Peyer's patch (tissue), 4 donors: ENCODE results near the gene ATP5ME. TPM values are rescaled to one million over a fixed set of nuclear protein-coding genes. Genes with fewer than 3 reads are reported as not detected.

Experiments used
- DNase-seq, 3 donors: peaks; one replicate each; pipeline ENCODE4 v3.0.0-alpha.2; 2017 to 2019
- H3K27ac ChIP-seq, 4 donors: fragments of 200-600 bp; sonication (generic); one replicate each; pipeline ENCODE4 v1.5.1; 2016 to 2019
- H3K27me3 ChIP-seq, 2 donors: fragments of 200-600 bp; sonication (generic); one replicate each; pipeline ENCODE4 v1.5.1; 2019
- H3K36me3 ChIP-seq, 3 donors: fragments of 200-600 bp; sonication (generic); one replicate each; pipeline ENCODE4 v1.5.1; 2016 to 2019
- H3K4me1 ChIP-seq, 4 donors: fragments of 200-600 bp; sonication (generic); one replicate each; pipeline ENCODE4 v1.5.1; 2016 to 2019
- H3K4me3 ChIP-seq, 4 donors: fragments of 200-600 bp; sonication (generic); 1 replicate in 3 of 4; 2 replicates in 1 of 4; pipeline ENCODE4 v1.5.1; 2016 to 2019; ENCODE audit warnings: mild to moderate bottlenecking in 1 of 4
- H3K9me3 ChIP-seq, 4 donors: fragments of 200-600 bp; sonication (generic); one replicate each; pipeline ENCODE4 v1.5.1; 2016 to 2019; ENCODE audit warnings: mild to moderate bottlenecking in 1 of 4
- POLR2A ChIP-seq, 2 donors: fragments of 450-650 bp; IDR thresholded peaks; one replicate each; pipeline ENCODE4 v1.5.1; 2017; ENCODE audit warnings: antibody characterized with exemption in 2 of 2, mild to moderate bottlenecking in 2 of 2, moderate library complexity in 2 of 2
- total RNA-seq, 4 donors: library from RNA; depleted of rRNA; stranded (reverse); fragments of >200 nt; gene quantifications; one replicate each; pipeline ENCODE4 v1.1.0, GENCODE V29; 2016
- TF ChIP-seq, protein P1 (sequence below), 6 experiments: fragments of 450-650 bp in 4 of 6; fragments of 200-600 bp in 2 of 6; sonication (generic) in 1 of 6; IDR thresholded peaks; one replicate each; pipeline ENCODE4 v1.5.1; 2017 to 2019; ENCODE audit warnings: antibody characterized with exemption in 6 of 6, mild to moderate bottlenecking in 3 of 6, moderate library complexity in 1 of 6

ATP5ME gene
- total RNA-seq, 4 donors from 2014 or later, result 102 to 259 (median 184) TPM

DNA sequence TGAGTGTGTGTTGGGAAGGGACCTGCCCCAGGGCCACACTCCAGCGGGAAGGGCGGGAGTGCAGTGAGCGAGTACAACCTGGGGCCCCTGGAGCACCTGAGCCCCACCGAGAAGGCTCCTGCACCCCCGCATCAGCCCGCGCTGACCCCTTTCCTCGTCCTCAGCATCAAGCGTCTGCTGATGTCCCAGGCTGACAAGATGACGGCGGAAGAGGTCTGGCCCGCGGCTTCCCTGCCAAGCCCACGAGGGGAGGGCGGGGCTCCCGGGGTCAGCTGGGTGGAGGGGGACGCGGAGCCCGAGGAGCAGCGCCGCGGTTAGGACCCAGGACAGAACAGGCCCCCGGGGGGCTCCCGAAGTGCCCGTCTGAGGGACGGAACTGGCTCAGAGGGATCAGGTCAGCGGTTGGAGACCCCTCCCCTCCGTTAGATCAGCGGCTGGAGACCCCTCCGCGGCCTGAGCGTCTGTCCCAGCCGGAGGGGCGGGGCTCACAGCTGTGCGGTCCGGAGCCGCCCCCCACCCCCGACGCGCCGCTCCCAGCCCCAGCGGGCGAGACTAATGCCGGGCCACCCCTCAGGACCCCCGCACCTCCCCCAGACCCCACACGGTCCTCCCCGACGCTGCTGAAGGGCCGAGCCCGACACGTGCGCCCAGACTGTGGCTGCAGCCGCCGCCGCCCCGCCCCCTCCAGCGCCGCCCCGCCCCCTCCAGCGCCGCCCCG, 7.0 kb upstream of the ATP5ME start:
- Histone ChIP-seq H3K4me3 (peak overlapping the region; percentile 40 to 68 (median 53)), H3K27ac (peak overlapping the region in 3 of 4 donors; percentile 22 to 71 (median 69)), H3K27me3 (no peaks in the 10 kb centered on the region), H3K4me1 (peaks cover 0 to 51% (median 16%) of the 10 kb centered on the region in 4 donors), H3K36me3 (no peaks in the 10 kb centered on the region), H3K9me3 (no peaks in the 10 kb centered on the region)
- TF ChIP-seq POLR2A (IDR thresholded peaks at IDR 0.05), result no peak
- TF ChIP-seq, protein P1, sequence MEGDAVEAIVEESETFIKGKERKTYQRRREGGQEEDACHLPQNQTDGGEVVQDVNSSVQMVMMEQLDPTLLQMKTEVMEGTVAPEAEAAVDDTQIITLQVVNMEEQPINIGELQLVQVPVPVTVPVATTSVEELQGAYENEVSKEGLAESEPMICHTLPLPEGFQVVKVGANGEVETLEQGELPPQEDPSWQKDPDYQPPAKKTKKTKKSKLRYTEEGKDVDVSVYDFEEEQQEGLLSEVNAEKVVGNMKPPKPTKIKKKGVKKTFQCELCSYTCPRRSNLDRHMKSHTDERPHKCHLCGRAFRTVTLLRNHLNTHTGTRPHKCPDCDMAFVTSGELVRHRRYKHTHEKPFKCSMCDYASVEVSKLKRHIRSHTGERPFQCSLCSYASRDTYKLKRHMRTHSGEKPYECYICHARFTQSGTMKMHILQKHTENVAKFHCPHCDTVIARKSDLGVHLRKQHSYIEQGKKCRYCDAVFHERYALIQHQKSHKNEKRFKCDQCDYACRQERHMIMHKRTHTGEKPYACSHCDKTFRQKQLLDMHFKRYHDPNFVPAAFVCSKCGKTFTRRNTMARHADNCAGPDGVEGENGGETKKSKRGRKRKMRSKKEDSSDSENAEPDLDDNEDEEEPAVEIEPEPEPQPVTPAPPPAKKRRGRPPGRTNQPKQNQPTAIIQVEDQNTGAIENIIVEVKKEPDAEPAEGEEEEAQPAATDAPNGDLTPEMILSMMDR (IDR thresholded peaks at IDR 0.05), result no peak
- peak; percentile 70 to 92 (median 79) for DNase-seq

DNA sequence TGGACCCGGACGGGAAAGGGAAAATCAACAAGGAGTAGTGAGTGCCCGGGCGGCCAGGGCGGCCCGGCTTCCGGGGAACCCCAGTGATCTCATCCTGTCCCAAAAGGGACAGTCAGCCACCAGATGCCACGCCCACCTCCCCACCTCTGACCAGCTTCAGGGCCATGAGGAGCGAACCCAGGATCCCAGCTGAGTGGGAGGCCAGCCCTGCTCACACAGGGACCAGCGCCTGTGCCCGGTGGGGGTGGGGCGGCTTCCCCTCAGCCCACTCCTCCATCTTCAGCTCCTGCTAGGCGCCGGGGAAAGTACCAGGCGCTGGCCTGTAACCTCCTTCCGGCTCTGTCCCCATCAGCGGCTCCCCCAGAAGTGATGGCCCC, 6.5 kb upstream of the ATP5ME start:
- Histone ChIP-seq H3K4me3 (peak overlapping the region; percentile 40 to 68 (median 53)), H3K27me3 (no peaks in the 10 kb centered on the region), H3K27ac (peak overlapping the region in 3 of 4 donors; percentile 22 to 71 (median 69)), H3K36me3 (no peaks in the 10 kb centered on the region), H3K9me3 (no peaks in the 10 kb centered on the region), H3K4me1 (peaks cover 0 to 55% (median 16%) of the 10 kb centered on the region in 4 donors)
- TF ChIP-seq POLR2A (IDR thresholded peaks at IDR 0.05), result no peak
- TF ChIP-seq, protein P1 (IDR thresholded peaks at IDR 0.05), result no peak
- DNase-seq, result peak in 2 of 3 donors; percentile 48 to 76

DNA sequence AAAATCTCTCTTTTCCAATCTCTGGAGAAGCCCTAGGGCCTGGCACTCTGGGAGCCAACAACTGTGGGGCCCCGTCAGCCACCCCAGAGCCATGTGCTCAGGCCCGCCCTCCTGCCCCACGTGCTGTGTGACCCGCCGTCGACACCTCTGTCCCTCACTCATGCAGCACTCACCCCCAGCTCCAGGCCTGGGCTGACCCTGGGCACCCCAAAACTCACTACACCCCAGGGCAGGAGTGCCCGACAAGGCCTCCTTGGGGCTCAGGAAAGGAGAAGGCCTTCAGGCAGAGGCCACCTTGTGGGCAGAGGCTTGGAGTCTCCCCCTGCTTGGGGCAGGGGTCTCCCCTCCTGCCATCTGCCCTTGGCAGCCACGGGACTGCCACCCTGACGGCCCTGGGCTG, 6.0 kb upstream of the ATP5ME start:
- Histone ChIP-seq H3K9me3 (no peaks in the 10 kb centered on the region), H3K36me3 (no peaks in the 10 kb centered on the region), H3K27me3 (no peaks in the 10 kb centered on the region), H3K4me1 (peaks cover 4 to 60% (median 18%) of the 10 kb centered on the region in 4 donors), H3K27ac (peak overlapping the region in 2 of 4 donors; percentile 69 to 71), H3K4me3 (peak overlapping the region in 2 of 4 donors; percentile 55 to 68)
- DNase-seq, result peak in 1 of 3 donors; percentile 47
- no peak for TF ChIP-seq POLR2A (IDR thresholded peaks at IDR 0.05)
- TF ChIP-seq, protein P1 (IDR thresholded peaks at IDR 0.05), result no peak

DNA sequence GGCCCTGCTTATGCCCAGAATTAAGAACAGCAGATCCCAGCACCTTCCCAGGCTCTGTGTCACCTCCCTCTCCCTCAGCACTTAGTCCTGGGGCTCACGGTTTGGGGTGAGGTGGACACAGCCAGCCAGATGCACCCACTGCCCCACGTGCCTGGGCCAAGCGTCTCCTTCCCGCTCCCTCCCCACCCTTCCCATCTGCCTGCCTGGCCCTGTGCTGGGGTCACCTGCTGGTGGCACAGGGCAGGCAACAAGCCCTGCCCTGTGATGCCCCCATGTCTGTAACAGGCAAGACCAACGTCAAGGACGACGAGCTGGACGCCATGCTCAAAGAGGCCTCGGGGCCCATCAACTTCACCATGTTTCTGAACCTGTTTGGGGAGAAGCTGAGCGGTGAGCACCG, 5.6 kb upstream of the ATP5ME start:
- no peak overlapping the region for H3K27ac ChIP-seq
- H3K4me3 ChIP-seq, result no peak overlapping the region
- DNase-seq, result peak in 1 of 3 donors; percentile 47
- no peaks in the 10 kb centered on the region for H3K9me3 ChIP-seq
- no peaks in the 10 kb centered on the region for H3K36me3 ChIP-seq
- H3K4me1 ChIP-seq, result peaks cover 7 to 63% (median 19%) of the 10 kb centered on the region in 4 donors
- TF ChIP-seq, protein P1 (IDR thresholded peaks at IDR 0.05), result no peak
- TF ChIP-seq POLR2A (IDR thresholded peaks at IDR 0.05), result no peak
- no peaks in the 10 kb centered on the region for H3K27me3 ChIP-seq

DNA sequence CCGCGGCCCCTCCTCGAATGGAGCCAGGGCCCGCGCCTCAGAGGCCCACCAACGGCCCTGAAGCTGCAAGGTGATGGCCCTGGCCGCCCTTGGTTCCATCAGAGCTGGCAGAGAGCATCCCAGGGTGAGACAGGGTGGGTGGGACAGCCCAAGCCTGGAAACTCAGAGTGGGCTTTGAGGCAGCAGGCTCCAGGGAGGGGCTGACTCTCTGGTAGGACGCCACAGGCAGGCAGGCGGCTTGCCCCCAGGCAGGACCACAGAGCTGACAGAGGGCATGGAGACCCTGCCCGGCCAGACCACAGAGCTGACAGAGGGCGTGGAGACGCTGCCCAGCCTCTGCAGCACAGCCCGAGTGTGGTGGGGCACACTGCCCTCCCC, 5.0 kb upstream of the ATP5ME start:
- DNase-seq, result peak in 1 of 3 donors; percentile 50
- Histone ChIP-seq H3K4me3 (no peak overlapping the region), H3K27me3 (no peaks in the 10 kb centered on the region), H3K27ac (no peak overlapping the region), H3K4me1 (peaks cover 7 to 63% (median 19%) of the 10 kb centered on the region in 4 donors), H3K36me3 (no peaks in the 10 kb centered on the region), H3K9me3 (no peaks in the 10 kb centered on the region)
- TF ChIP-seq POLR2A (IDR thresholded peaks at IDR 0.05), result no peak
- TF ChIP-seq, protein P1 (IDR thresholded peaks at IDR 0.05), result no peak
